ENCODE measurements around the gene OTUD3. TPM values are rescaled to one million over a fixed set of nuclear protein-coding genes. Genes with fewer than 3 reads are reported as not detected.

Gene OTUD3
- total and polyA plus RNA-seq, 7 experiments from 2014 or later, result 0.97 to 23.6 (median 16.0) TPM

DNA sequence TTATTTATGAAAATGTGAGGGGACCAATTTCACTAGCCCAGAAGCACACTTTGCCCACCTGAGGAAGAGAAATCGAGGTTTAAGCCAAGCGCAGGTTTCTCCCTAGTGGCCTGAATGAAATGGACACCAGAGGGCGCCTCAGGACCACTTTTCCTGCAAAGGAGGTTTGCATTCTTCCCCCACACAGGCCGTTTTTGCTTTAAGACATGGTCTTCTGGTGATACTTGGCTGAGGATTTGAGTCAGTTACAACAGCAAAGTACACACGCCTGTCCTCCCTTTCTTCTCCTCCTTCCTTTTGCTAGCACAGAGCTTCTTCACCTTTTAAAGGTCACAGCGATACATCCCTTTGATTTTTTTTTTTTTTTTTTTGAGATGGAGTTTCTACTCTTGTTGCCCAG, 35.9 kb downstream of the OTUD3 start:
- CTCF ChIA-PET, result interaction anchor here (0.7 to 8.7 kb wide), 7 partner anchors 10 to 279 kb away, joined by 3 to 65 read pairs (median 3); no protein-coding TSS in a partner anchor
- intact Hi-C loops (cut with micrococcal nuclease), result loop anchor here (1.0 to 5.0 kb wide), 7 partner anchors 227 to 1279 kb away; no protein-coding TSS in a partner anchor
- Histone ChIP-seq H3K4me1 (ENCODE audit: control insufficient read depth in 2 of 2, insufficient read depth in 2 of 2, low read length in 2 of 2) (no peaks in the 10 kb centered on the region), H3K36me3 (ENCODE audit: control insufficient read depth in 2 of 3, insufficient read depth in 3 of 3, low read length in 3 of 3) (peaks cover 0 to 8% (median 0%) of the 10 kb centered on the region in 3 experiments), H3K9me3 (ENCODE audit: control insufficient read depth in 2 of 3, low read length in 3 of 3) (no peaks in the 10 kb centered on the region), H3K4me3 (ENCODE audit: low read length) (no peak overlapping the region), H3K27me3 (ENCODE audit: control insufficient read depth in 2 of 2, insufficient read depth in 2 of 2, low read length in 2 of 2) (no peaks in the 10 kb centered on the region), H3K27ac (ENCODE audit: low read depth, low read length) (no peak overlapping the region)
- Mint-ChIP-seq H3K9me3 (no peaks in the 10 kb centered on the region), H3K36me3 (peaks cover 0 to 3% (median 0%) of the 10 kb centered on the region in 5 donors), H3K27ac (no peak overlapping the region), H3K4me1 (peaks cover 0 to 5% (median 0%) of the 10 kb centered on the region in 7 donors), H3K4me3 (peak overlapping the region in 1 of 10 donors; percentile 42), H3K27me3 (peaks cover 0 to 6% (median 0%) of the 10 kb centered on the region in 5 donors)
- ATAC-seq (peak; percentile 75), DNase-seq (peak; percentile 49 to 81 (median 73))
- POLR2A ChIA-PET, result no interaction called here

DNA sequence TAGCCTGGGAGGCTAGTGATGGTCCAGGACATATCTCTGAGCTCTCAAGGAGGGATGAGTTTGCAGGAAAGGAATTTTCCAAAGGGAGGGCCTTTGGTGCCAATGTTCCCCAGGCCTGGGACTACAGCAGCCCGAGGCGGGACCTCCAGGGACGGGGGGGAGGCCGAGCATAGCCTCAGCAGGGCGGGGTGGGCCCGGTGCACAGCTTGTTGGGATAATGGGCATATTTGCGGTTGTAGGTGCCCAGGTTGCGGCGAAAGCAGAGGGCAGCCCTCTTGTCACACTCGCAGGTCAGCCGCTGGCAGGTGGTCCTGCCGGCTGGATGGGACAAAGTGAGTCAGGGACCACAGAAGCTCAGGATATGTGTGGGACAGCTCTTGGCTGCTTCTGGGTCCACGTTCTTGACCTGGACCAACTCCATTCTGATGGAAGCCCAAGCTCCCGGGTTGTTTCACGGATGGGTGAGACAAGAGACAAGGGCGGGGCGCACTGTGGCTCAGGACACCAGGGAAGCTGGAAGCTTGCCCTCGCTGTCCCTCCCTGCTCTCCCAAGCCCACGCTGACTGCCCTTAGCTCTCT, 38.0 kb downstream of the OTUD3 start:
- Mint-ChIP-seq H3K27me3 (peaks cover 0 to 6% (median 0%) of the 10 kb centered on the region in 5 donors), H3K36me3 (no peaks in the 10 kb centered on the region), H3K4me1 (peaks cover 0 to 5% (median 0%) of the 10 kb centered on the region in 7 donors), H3K4me3 (no peak overlapping the region), H3K27ac (no peak overlapping the region), H3K9me3 (no peaks in the 10 kb centered on the region)
- H3K36me3 ChIP-seq (ENCODE audit: control insufficient read depth in 2 of 3, insufficient read depth in 3 of 3, low read length in 3 of 3), result no peaks in the 10 kb centered on the region
- no peaks in the 10 kb centered on the region for H3K27me3 ChIP-seq (ENCODE audit: control insufficient read depth in 2 of 2, insufficient read depth in 2 of 2, low read length in 2 of 2)
- no peaks in the 10 kb centered on the region for H3K4me1 ChIP-seq (ENCODE audit: control insufficient read depth in 2 of 2, insufficient read depth in 2 of 2, low read length in 2 of 2)
- DNase-seq (no peak), ATAC-seq (no peak)
- intact Hi-C loops (cut with micrococcal nuclease), result no loop called here
- no peak overlapping the region for H3K4me3 ChIP-seq (ENCODE audit: low read length)
- ChIA-PET POLR2A (no interaction called here), CTCF (interaction anchor here (0.6 to 8.7 kb wide), 4 partner anchors 111 to 275 kb away, joined by 3 to 65 read pairs (median 6); no protein-coding TSS in a partner anchor)
- no peaks in the 10 kb centered on the region for H3K9me3 ChIP-seq (ENCODE audit: control insufficient read depth in 2 of 3, low read length in 3 of 3)
- H3K27ac ChIP-seq (ENCODE audit: low read depth, low read length), result no peak overlapping the region

DNA sequence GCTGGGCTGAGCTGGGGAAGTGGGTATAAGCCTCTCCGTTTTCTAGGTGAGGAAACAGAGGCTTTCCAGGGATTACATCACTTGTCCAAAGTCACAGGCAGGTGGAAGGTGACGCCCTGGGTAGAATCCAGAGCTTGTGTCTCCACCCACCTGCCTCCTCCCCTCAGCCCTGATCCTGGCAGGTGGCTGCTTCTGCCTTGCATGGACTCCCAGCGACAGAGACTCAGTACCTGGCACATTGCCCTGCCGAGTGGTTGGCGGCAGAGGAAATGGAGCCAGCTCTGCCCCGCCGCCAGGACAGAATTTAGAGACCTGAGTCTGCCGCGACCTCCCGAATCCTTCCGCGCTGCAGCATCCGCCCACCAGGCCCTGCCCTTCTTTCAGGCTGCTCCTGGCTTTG, 39.1 kb downstream of the OTUD3 start:
- Mint-ChIP-seq H3K4me3 (no peak overlapping the region), H3K27ac (no peak overlapping the region), H3K27me3 (peaks cover 0 to 6% (median 0%) of the 10 kb centered on the region in 5 donors), H3K36me3 (no peaks in the 10 kb centered on the region), H3K4me1 (peaks cover 0 to 5% (median 0%) of the 10 kb centered on the region in 7 donors), H3K9me3 (no peaks in the 10 kb centered on the region)
- H3K36me3 ChIP-seq (ENCODE audit: control insufficient read depth in 2 of 3, insufficient read depth in 3 of 3, low read length in 3 of 3), result no peaks in the 10 kb centered on the region
- no peaks in the 10 kb centered on the region for H3K9me3 ChIP-seq (ENCODE audit: control insufficient read depth in 2 of 3, low read length in 3 of 3)
- POLR2A ChIA-PET, result no interaction called here
- ATAC-seq, result no peak
- no peaks in the 10 kb centered on the region for H3K4me1 ChIP-seq (ENCODE audit: control insufficient read depth in 2 of 2, insufficient read depth in 2 of 2, low read length in 2 of 2)
- no peaks in the 10 kb centered on the region for H3K27me3 ChIP-seq (ENCODE audit: control insufficient read depth in 2 of 2, insufficient read depth in 2 of 2, low read length in 2 of 2)
- DNase-seq, result no peak
- no peak overlapping the region for H3K27ac ChIP-seq (ENCODE audit: low read depth, low read length)
- CTCF ChIA-PET, result interaction anchor here (0.6 to 8.7 kb wide), 7 partner anchors 9 to 1327 kb away, joined by 3 to 65 read pairs (median 3); no protein-coding TSS in a partner anchor
- intact Hi-C loops (cut with micrococcal nuclease), result no loop called here
- H3K4me3 ChIP-seq (ENCODE audit: low read length), result no peak overlapping the region

DNA sequence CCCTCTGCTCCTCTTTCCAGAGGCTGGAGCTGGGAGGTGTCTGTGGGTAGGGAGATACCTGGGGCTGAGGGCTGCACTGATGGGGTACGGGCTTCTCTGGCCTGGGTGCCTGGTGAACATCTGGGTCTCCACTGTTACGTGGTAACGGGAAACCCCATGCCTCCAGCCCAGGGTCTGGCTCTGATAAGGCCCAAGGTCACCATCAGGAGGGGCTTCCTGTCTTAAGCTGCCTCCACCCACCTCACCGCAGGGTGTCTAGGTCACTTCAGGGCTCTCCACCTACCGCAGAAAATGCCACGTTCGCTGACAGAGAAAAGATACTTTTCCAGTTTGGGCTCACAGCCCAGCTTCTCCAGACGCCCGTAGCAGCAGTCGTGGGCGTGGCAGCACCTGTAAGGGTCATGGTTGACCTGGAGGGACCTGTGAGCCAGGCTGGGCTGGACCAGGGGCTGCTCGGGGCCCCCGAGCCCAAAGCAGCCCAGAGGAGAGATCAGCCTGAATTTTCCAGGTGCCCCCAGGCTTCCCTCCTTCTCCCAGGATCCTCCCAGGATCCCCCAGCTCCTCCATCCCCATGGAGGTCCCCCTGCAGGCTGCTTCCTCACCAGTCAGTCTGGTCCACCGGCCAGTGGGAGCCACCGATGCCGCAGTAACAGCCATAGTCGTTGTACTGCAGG, 40.0 kb downstream of the OTUD3 start:
- POLR2A ChIA-PET, result no interaction called here
- Mint-ChIP-seq H3K27me3 (peaks cover 0 to 6% (median 0%) of the 10 kb centered on the region in 5 donors), H3K27ac (no peak overlapping the region), H3K4me3 (no peak overlapping the region), H3K9me3 (no peaks in the 10 kb centered on the region), H3K36me3 (no peaks in the 10 kb centered on the region), H3K4me1 (peaks cover 0 to 5% (median 0%) of the 10 kb centered on the region in 7 donors)
- DNase-seq (no peak), ATAC-seq (no peak)
- CTCF ChIA-PET, result interaction anchor here (0.6 to 8.7 kb wide), 7 partner anchors 8 to 1326 kb away, joined by 3 to 65 read pairs (median 3); no protein-coding TSS in a partner anchor
- Histone ChIP-seq H3K4me1 (ENCODE audit: control insufficient read depth in 2 of 2, insufficient read depth in 2 of 2, low read length in 2 of 2) (no peaks in the 10 kb centered on the region), H3K27ac (ENCODE audit: low read depth, low read length) (no peak overlapping the region), H3K36me3 (ENCODE audit: control insufficient read depth in 2 of 3, insufficient read depth in 3 of 3, low read length in 3 of 3) (no peaks in the 10 kb centered on the region), H3K9me3 (ENCODE audit: control insufficient read depth in 2 of 3, low read length in 3 of 3) (no peaks in the 10 kb centered on the region), H3K4me3 (ENCODE audit: low read length) (no peak overlapping the region), H3K27me3 (ENCODE audit: control insufficient read depth in 2 of 2, insufficient read depth in 2 of 2, low read length in 2 of 2) (no peaks in the 10 kb centered on the region)
- intact Hi-C loops (cut with micrococcal nuclease), result no loop called here

DNA sequence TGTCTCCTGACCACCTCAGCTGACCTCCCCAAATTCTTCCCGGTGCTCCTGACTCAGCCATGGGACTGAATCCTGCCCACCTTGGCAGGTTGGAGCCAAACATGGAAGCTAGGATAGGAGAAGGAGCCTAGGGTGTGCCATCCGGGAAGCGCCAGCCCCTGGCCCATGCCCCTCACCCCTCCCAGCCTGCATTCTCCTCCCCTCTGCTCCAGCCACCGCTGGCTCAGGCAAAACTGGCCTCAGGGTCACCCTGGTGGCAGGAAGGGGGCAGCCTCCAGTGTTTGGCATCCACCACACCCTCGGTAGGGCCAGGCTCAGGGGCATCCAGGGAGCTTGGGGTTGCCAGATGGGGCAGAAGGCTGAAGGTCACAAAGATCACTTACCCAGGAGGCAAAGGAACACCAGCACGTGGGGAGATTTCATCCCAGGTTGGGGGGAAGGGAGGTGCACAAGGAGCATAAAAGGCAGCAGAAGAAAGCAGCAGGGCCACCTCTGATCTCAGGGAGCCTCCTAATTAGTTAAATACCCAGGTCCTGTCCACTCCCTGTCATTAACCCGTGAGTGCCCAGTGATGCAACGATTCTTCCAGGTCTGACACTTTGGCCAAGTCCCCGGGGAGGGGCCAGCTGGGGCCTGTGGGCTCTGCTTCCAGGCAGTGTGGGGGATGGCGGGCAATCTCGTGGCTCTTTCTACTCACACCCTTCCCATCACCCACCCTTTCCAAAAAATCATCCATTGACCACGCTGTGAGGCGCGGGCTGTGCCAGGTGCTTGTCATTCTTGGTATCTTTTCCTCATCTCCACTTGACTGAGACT, 41.1 kb downstream of the OTUD3 start, which contains the start of gene PLA2G2E:
PLA2G2E (minus strand) TSS at position 481 of the 816 bp plus-strand sequence; CDS start at position 423, 58 bp downstream.
- ChIA-PET POLR2A (no interaction called here), CTCF (interaction anchor here (0.6 kb wide), 1 partner anchor 272 kb away, joined by 3 read pairs; no protein-coding TSS in a partner anchor)
- peaks cover 0 to 1% (median 0%) of the 10 kb centered on the region in 7 donors for H3K4me1 Mint-ChIP-seq
- no peaks in the 10 kb centered on the region for H3K9me3 Mint-ChIP-seq
- no peaks in the 10 kb centered on the region for H3K4me1 ChIP-seq (ENCODE audit: control insufficient read depth in 2 of 2, insufficient read depth in 2 of 2, low read length in 2 of 2)
- intact Hi-C loops (cut with micrococcal nuclease), result no loop called here
- ATAC-seq (no peak), DNase-seq (no peak)
- H3K4me3 ChIP-seq (ENCODE audit: low read length), result no peak within 1 kb of the TSS
- H3K27ac Mint-ChIP-seq, result no peak within 1 kb of the TSS
- H3K4me3 Mint-ChIP-seq, result no peak within 1 kb of the TSS
- H3K36me3 Mint-ChIP-seq, result no peaks in the 10 kb centered on the region
- H3K27me3 ChIP-seq (ENCODE audit: control insufficient read depth in 2 of 2, insufficient read depth in 2 of 2, low read length in 2 of 2), result no peaks in the 10 kb centered on the region
- no peaks in the 10 kb centered on the region for H3K9me3 ChIP-seq (ENCODE audit: control insufficient read depth in 2 of 3, low read length in 3 of 3)
- no peak within 1 kb of the TSS for H3K27ac ChIP-seq (ENCODE audit: low read depth, low read length)
- H3K27me3 Mint-ChIP-seq, result peaks cover 0 to 11% (median 0%) of the 10 kb centered on the region in 5 donors
- H3K36me3 ChIP-seq (ENCODE audit: control insufficient read depth in 2 of 3, insufficient read depth in 3 of 3, low read length in 3 of 3), result no peaks in the 10 kb centered on the region

DNA sequence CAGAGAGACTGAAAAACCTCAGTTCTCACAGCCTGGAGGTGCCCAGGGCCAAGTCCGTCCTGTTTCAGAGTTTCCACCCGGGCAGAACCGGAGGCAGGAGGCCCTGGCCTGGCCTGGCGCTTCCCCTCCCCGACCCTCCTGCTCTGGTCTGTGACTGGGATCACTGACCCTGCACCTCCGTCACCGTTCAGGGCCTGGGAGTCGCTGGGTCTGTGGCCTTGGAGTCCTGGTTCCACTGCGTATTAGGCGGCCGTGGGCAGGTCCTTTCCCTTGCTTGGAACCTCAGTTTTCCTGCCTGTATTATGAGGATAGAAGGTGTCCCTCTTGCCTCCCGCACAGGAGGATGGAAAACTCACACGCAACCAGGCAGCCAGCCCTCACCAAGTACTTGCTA, 41.8 kb downstream of the OTUD3 start:
- Histone ChIP-seq H3K4me1 (ENCODE audit: control insufficient read depth in 2 of 2, insufficient read depth in 2 of 2, low read length in 2 of 2) (no peaks in the 10 kb centered on the region), H3K27ac (ENCODE audit: low read depth, low read length) (no peak overlapping the region), H3K27me3 (ENCODE audit: control insufficient read depth in 2 of 2, insufficient read depth in 2 of 2, low read length in 2 of 2) (no peaks in the 10 kb centered on the region), H3K9me3 (ENCODE audit: control insufficient read depth in 2 of 3, low read length in 3 of 3) (no peaks in the 10 kb centered on the region), H3K4me3 (ENCODE audit: low read length) (no peak overlapping the region), H3K36me3 (ENCODE audit: control insufficient read depth in 2 of 3, insufficient read depth in 3 of 3, low read length in 3 of 3) (no peaks in the 10 kb centered on the region)
- Mint-ChIP-seq H3K4me1 (peaks cover 0 to 1% (median 0%) of the 10 kb centered on the region in 7 donors), H3K27me3 (peaks cover 0 to 11% (median 0%) of the 10 kb centered on the region in 5 donors), H3K9me3 (no peaks in the 10 kb centered on the region), H3K27ac (no peak overlapping the region), H3K4me3 (no peak overlapping the region), H3K36me3 (no peaks in the 10 kb centered on the region)
- ATAC-seq, result no peak
- CTCF ChIA-PET, result no interaction called here
- intact Hi-C loops (cut with micrococcal nuclease), result no loop called here
- no peak for DNase-seq
- POLR2A ChIA-PET, result no interaction called here

Measured in naive thymus-derived CD4-positive, alpha-beta T cell (primary cell).